Measurements from ENCODE around the gene NCCRP1.

NCCRP1 gene

GRCh38 chr19:39196860-39197562 lies at the start of gene NCCRP1:
Gene NCCRP1 (plus strand): TSS chr19:39196964. CDS start chr19:39196983, 19 bp downstream.
- H3K4me3 ChIP-seq (ENCODE audit: low read depth, low read length) = no peak within 1 kb of the TSS

GRCh38 chr19:39147480-39147879 lies 49.3 kb upstream of the NCCRP1 start:
- H3K4me3 ChIP-seq (ENCODE audit: low read depth, low read length) = no peak overlapping the region
- TF ChIP-seq CTCF (IDR thresholded peaks at IDR 0.05; ENCODE audit: low read depth, low read length) = no peak

More at GRCh38 chr19:39196860-39197562, at the start of gene NCCRP1:
- no peak for TF ChIP-seq CTCF (IDR thresholded peaks at IDR 0.05; ENCODE audit: low read depth, low read length)

GRCh38 chr19:39148939-39149529 lies 47.7 kb upstream of the NCCRP1 start:
- H3K4me3 ChIP-seq (ENCODE audit: low read depth, low read length) = no peak overlapping the region
- no peak for TF ChIP-seq CTCF (IDR thresholded peaks at IDR 0.05; ENCODE audit: low read depth, low read length)

- TF ChIP-seq CTCF (IDR thresholded peaks at IDR 0.05; ENCODE audit: low read depth, low read length) = no peak
- H3K4me3 ChIP-seq (ENCODE audit: low read depth, low read length) = no peak overlapping the region
Observed at GRCh38 chr19:39150235-39150634, 46.5 kb upstream of the NCCRP1 start.

- no peak overlapping the region for H3K4me3 ChIP-seq (ENCODE audit: low read depth, low read length)
- TF ChIP-seq CTCF (IDR thresholded peaks at IDR 0.05; ENCODE audit: low read depth, low read length) = no peak
Observed at GRCh38 chr19:39150807-39151600, 45.8 kb upstream of the NCCRP1 start.

GRCh38 chr19:39152066-39152465 lies 44.7 kb upstream of the NCCRP1 start:
- H3K4me3 ChIP-seq (ENCODE audit: low read depth, low read length) = no peak overlapping the region
- no peak for TF ChIP-seq CTCF (IDR thresholded peaks at IDR 0.05; ENCODE audit: low read depth, low read length)
